ENCODE results near the gene GATB. TPM values are rescaled to one million over a fixed set of nuclear protein-coding genes. Genes with fewer than 3 reads are reported as not detected.

The GATB gene
- total and polyA plus RNA-seq, 2 donors (not counting 1 experiment from before 2014, with no cell fraction given): 11.6 to 19.2 TPM

GRCh38 chr4:151716324-151716723 lies 44.5 kb downstream of the GATB start:
- Histone ChIP-seq H3K4me3 (ENCODE audit: control extremely low read depth in 1 of 5, extremely low read depth in 1 of 5, insufficient read depth in 1 of 5, low read depth in 2 of 5, low read length in 4 of 5) (no peak overlapping the region), H3K27ac (ENCODE audit: low read length in 2 of 2) (no peak overlapping the region), H3K9me3 (ENCODE audit: control extremely low read depth in 1 of 3, control insufficient read depth in 2 of 3, insufficient read depth in 1 of 3, low read length in 2 of 3) (no peaks in the 10 kb centered on the region), H3K36me3 (replicated peaks in 1 of 2; ENCODE audit: control extremely low read depth in 1 of 2, control insufficient read depth in 1 of 2, extremely low read depth in 1 of 2, insufficient read depth in 2 of 2, low read length in 1 of 2) (peaks cover 0 to 37% of the 10 kb centered on the region in 2 experiments), H3K9ac (ENCODE audit: low read length) (no peak overlapping the region), H4K20me1 (ENCODE audit: control insufficient read depth, insufficient read depth, low read length, poor library complexity, severe bottlenecking) (no peaks in the 10 kb centered on the region), H2AFZ (ENCODE audit: insufficient read depth, low read depth, low read length, poor library complexity, severe bottlenecking) (no peak overlapping the region), H3K79me2 (ENCODE audit: control insufficient read depth, insufficient read depth, low read length) (no peaks in the 10 kb centered on the region), H3K27me3 (replicated peaks in 1 of 4; ENCODE audit: control extremely low read depth in 1 of 4, control insufficient read depth in 3 of 4, insufficient read depth in 4 of 4, low read length in 3 of 4) (no peaks in the 10 kb centered on the region), H3K4me2 (replicated peaks; ENCODE audit: low read depth, low read length, poor library complexity, severe bottlenecking) (no peak overlapping the region), H3K4me1 (ENCODE audit: control insufficient read depth in 2 of 2, insufficient read depth in 2 of 2, low read length in 2 of 2) (peaks cover 0 to 7% of the 10 kb centered on the region in 2 donors)
- ATAC-seq (ENCODE audit: low read depth) (no peak), DNase-seq (no peak)
- intact Hi-C loops (cut with micrococcal nuclease): no loop called here
- H3K4me3 Mint-ChIP-seq: no peak overlapping the region
- 100% methylated on average over 1 of the region's 5 CpGs for WGBS (ENCODE audit: insufficient coverage)
- H3K27ac Mint-ChIP-seq: no peak overlapping the region
- POLR2A ChIA-PET: no interaction called here
- no peak for TF ChIP-seq EZH2 (IDR thresholded peaks at IDR 0.05; ENCODE audit: borderline replicate concordance, insufficient read depth, low read depth, low read length, poor library complexity, severe bottlenecking)
- CTCF ChIA-PET: no interaction called here
- no peaks in the 10 kb centered on the region for H3K27me3 Mint-ChIP-seq
- peaks cover 5% of the 10 kb centered on the region for H3K4me1 Mint-ChIP-seq
- no peaks in the 10 kb centered on the region for H3K9me3 Mint-ChIP-seq (ENCODE audit: insufficient read depth)

DNA sequence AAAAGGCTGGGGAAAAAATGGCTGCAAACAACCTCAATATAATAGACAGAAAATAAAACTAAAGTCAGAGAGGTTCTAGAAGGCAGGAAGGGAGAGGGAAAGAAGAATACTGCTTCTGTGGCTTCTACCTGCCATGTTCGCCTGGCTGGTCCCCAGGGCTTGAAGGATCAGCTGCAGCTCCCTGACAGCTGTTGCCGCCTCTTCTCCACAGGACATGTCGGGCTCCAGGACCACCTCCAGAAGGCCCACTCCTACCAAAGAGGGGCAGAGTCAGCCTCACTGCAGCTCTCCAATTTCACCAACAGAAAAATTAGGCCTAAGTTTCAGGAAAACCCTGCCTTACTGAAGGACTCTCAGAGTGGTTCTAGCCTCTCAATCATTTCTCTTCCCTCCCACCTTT lies 44.9 kb downstream of the GATB start:
- H3K9me3 ChIP-seq (ENCODE audit: control extremely low read depth in 1 of 3, control insufficient read depth in 2 of 3, insufficient read depth in 1 of 3, low read length in 2 of 3): no peaks in the 10 kb centered on the region
- H3K9ac ChIP-seq (ENCODE audit: low read length): no peak overlapping the region
- Mint-ChIP-seq H3K4me3 (no peak overlapping the region), H3K9me3 (ENCODE audit: insufficient read depth) (no peaks in the 10 kb centered on the region), H3K4me1 (peaks cover 5% of the 10 kb centered on the region), H3K27me3 (no peaks in the 10 kb centered on the region), H3K27ac (no peak overlapping the region)
- H3K27ac ChIP-seq (ENCODE audit: low read length in 2 of 2): no peak overlapping the region
- H4K20me1 ChIP-seq (ENCODE audit: control insufficient read depth, insufficient read depth, low read length, poor library complexity, severe bottlenecking): no peaks in the 10 kb centered on the region
- peaks cover 0 to 37% of the 10 kb centered on the region in 2 experiments for H3K36me3 ChIP-seq (replicated peaks in 1 of 2; ENCODE audit: control extremely low read depth in 1 of 2, control insufficient read depth in 1 of 2, extremely low read depth in 1 of 2, insufficient read depth in 2 of 2, low read length in 1 of 2)
- no peak for ATAC-seq (ENCODE audit: low read depth)
- H2AFZ ChIP-seq (ENCODE audit: insufficient read depth, low read depth, low read length, poor library complexity, severe bottlenecking): no peak overlapping the region
- TF ChIP-seq, protein P1, sequence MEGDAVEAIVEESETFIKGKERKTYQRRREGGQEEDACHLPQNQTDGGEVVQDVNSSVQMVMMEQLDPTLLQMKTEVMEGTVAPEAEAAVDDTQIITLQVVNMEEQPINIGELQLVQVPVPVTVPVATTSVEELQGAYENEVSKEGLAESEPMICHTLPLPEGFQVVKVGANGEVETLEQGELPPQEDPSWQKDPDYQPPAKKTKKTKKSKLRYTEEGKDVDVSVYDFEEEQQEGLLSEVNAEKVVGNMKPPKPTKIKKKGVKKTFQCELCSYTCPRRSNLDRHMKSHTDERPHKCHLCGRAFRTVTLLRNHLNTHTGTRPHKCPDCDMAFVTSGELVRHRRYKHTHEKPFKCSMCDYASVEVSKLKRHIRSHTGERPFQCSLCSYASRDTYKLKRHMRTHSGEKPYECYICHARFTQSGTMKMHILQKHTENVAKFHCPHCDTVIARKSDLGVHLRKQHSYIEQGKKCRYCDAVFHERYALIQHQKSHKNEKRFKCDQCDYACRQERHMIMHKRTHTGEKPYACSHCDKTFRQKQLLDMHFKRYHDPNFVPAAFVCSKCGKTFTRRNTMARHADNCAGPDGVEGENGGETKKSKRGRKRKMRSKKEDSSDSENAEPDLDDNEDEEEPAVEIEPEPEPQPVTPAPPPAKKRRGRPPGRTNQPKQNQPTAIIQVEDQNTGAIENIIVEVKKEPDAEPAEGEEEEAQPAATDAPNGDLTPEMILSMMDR (IDR thresholded peaks at IDR 0.05): no peak
- no peak for TF ChIP-seq EZH2 (IDR thresholded peaks at IDR 0.05; ENCODE audit: borderline replicate concordance, insufficient read depth, low read depth, low read length, poor library complexity, severe bottlenecking)
- CTCF ChIA-PET: no interaction called here
- WGBS (ENCODE audit: insufficient coverage): 96% methylated on average over 3 of the region's 3 CpGs
- POLR2A ChIA-PET: no interaction called here
- peaks cover 0 to 7% of the 10 kb centered on the region in 2 donors for H3K4me1 ChIP-seq (ENCODE audit: control insufficient read depth in 2 of 2, insufficient read depth in 2 of 2, low read length in 2 of 2)
- no peak overlapping the region for H3K4me3 ChIP-seq (ENCODE audit: control extremely low read depth in 1 of 5, extremely low read depth in 1 of 5, insufficient read depth in 1 of 5, low read depth in 2 of 5, low read length in 4 of 5)
- no peaks in the 10 kb centered on the region for H3K79me2 ChIP-seq (ENCODE audit: control insufficient read depth, insufficient read depth, low read length)
- H3K4me2 ChIP-seq (replicated peaks; ENCODE audit: low read depth, low read length, poor library complexity, severe bottlenecking): no peak overlapping the region
- no peaks in the 10 kb centered on the region for H3K27me3 ChIP-seq (replicated peaks in 1 of 4; ENCODE audit: control extremely low read depth in 1 of 4, control insufficient read depth in 3 of 4, insufficient read depth in 4 of 4, low read length in 3 of 4)
- no peak for DNase-seq
- intact Hi-C loops (cut with micrococcal nuclease): no loop called here
